NCI-H187 treated with DMSO at 0.1 percent for 48 hours (cell line): ENCODE data around the gene PKP1.

Source experiments
- DNase-seq: peaks from one replicate; lab custom pipeline; 2025; lab: John Stamatoyannopoulos, UW

Gene PKP1

DNA sequence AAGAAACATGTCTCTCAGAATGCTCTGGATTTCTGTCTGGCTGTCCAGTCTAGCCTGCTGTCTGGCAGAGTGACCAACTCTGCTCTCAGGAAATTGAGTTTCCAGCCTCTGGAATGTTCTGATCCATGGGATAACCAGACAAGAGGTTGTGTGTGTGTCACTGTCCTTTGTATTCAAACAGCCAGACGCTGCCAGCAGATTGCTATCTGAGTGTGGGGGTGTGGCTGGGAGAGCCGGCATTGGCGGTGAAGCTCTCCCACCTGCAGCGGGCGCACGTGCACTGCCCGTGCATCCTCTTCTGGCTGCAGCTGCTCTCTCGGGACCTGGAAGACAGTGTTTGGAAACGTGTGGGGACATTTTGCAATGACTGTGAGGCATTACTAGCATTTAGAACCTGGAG lies 26.1 kb downstream of the PKP1 start:
- no peak for DNase-seq

GRCh38 chr1:201310251-201310985 lies 27.1 kb downstream of the PKP1 start:
- no peak for DNase-seq

GRCh38 chr1:201310986-201311355 lies 27.7 kb downstream of the PKP1 start:
- DNase-seq = no peak

GRCh38 chr1:201311356-201312011 lies 28.2 kb downstream of the PKP1 start:
- no peak for DNase-seq

GRCh38 chr1:201312298-201312697 lies 29.0 kb downstream of the PKP1 start:
- DNase-seq = no peak

DNA sequence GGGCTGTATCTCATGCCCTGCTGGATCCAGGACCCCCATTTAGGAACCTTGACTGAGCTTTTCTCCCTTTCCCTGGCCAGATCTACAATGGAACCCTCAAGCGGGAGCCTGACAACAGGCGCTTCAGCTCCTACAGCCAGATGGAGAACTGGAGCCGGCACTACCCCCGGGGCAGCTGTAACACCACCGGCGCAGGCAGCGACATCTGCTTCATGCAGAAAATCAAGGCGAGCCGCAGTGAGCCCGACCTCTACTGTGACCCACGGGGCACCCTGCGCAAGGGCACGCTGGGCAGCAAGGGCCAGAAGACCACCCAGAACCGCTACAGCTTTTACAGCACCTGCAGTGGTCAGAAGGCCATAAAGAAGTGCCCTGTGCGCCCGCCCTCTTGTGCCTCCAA lies 29.8 kb downstream of the PKP1 start:
- DNase-seq = no peak

- no peak for DNase-seq
These were observed 33.2 kb downstream of the PKP1 start for GRCh38 chr1:201316556-201316955.

DNA sequence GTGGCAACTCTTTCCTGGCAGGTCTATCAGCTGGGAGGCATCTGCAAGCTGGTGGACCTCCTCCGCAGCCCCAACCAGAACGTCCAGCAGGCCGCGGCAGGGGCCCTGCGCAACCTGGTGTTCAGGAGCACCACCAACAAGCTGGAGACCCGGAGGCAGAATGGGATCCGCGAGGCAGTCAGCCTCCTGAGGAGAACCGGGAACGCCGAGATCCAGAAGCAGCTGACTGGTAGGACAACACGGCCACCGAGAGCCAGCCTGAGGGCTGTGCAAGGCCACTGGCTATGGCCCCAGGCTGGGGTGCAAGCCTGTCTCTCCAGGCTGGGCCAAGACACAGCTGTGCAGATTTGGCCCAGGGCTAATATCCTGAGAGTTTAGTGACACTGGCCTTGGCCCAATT lies 34.2 kb downstream of the PKP1 start:
- no peak for DNase-seq

DNA sequence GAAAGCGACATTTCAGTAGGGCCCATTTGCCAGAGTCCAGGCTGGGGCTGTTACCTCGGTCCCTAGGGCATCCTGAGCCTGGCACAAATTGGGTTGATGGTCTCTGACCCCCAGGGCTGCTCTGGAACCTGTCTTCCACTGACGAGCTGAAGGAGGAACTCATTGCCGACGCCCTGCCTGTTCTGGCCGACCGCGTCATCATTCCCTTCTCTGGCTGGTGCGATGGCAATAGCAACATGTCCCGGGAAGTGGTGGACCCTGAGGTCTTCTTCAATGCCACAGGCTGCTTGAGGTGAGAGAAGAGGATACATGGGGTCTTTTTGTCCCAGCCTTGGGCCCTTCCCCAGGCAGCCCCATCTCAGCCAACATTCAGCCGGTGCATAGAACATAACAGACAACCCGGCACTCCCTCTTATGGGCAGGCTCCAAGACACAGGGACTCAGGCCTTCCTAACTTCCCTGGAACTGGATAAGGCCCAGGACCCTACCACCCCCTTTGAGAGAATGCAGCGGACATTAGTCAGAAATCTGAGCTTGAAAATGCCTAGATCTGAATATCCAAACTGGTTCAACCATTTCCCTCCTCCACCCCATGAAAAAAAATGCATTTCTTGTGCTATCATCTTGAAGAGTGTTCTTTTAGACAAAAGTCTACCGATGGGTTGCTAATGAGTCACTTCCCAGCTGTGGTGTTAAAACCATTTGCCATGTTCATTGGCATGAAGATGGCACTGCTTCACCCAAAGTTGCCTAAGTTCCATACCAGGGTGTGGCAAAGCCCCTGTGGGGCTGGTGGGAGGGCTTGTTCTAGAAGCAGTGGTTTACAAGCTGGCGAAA lies 35.4 kb downstream of the PKP1 start:
- no peak for DNase-seq

DNA sequence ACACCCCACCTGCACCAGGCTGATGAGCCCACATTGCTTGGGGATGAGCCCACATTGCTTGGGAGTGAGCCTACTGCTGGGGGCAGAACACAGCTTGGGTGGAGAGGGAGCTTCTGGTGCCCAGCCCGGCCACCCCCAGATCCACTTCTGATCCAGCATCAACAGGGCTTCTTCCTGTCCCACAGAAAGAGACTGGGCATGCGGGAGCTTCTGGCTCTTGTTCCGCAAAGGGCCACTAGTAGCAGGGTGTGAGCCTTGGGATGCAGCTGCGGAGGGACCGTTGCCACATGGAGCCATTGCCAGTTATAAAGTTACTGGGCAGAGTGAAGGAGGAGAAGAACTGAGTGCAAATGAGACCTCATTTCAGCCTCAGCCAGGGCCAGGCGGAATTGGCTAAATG lies 36.3 kb downstream of the PKP1 start:
- DNase-seq = no peak

GRCh38 chr1:201320168-201320788 lies 37.0 kb downstream of the PKP1 start:
- no peak for DNase-seq

DNA sequence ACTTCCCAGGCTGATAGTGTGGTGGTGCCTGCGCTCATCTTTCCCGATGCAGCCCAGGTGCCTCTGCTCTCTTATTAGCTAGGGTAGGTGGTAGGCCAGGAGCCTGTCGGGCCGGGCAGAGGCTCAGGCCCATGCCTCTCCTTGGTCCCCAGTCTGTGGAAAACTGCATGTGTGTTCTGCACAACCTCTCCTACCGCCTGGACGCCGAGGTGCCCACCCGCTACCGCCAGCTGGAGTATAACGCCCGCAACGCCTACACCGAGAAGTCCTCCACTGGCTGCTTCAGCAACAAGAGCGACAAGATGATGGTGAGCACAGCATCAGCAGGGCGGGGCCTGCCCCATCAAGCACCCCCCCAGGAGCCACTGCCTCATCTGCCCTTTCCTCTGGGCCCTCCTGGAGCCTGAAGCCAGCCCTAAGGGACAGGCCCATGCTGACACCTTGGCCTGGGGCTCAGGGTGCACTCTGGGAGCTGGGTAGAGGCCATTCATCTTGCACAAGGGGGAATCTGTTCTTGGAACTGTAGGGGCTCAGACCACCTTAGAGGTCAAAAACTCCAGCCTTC lies 38.6 kb downstream of the PKP1 start:
- DNase-seq = no peak

- no peak for DNase-seq
These were observed 39.6 kb downstream of the PKP1 start for GRCh38 chr1:201322653-201323510.

DNA sequence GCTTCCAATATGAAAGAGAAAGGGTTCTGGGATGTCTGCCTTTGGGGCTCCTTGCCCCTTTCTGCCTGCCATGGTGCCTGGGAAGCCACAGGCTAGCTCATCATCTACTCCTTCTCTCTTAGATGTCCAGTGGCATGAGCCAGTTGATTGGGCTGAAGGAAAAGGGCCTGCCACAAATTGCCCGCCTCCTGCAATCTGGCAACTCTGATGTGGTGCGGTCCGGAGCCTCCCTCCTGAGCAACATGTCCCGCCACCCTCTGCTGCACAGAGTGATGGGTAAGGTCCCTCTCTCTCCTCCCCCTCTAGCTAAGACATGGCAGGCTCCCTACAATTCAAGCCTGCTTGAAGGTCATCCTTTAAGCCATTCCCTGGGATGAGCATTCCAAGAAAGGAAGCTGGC lies 41.0 kb downstream of the PKP1 start:
- DNase-seq = no peak

DNA sequence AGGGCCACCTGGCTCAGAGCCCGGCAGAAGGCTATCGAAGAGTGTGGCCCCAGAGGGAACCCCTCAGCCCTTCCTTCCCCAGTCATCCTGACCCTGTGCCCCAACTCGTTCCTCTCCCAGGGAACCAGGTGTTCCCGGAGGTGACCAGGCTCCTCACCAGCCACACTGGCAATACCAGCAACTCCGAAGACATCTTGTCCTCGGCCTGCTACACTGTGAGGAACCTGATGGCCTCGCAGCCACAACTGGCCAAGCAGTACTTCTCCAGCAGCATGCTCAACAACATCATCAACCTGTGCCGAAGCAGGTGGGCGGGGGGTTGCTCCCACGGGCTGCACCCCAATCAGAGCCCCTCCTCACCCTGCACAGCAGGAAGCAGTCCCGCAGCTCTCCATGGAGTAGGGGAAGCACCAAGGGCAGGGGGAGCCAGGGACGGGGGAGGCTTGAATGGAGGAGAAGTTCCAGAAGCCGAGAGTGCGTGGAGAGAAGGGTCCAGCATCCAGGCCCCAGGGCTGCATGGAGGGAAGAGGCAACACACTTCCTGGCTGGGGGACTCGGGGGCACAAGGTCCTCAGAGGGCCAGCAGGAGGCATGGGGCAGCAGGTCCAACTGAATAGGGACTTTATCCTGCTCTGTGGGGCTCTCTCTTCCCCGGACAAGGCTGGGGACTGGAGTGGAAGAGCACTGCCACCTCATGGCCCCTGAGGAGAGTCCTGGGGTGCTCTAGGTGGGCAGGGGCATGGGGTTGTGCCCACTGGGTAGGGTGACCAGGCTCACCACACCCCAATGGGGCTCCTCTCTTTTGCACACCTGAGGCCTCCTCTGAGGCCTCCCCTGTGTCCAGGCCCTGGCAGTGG lies 41.7 kb downstream of the PKP1 start:
- DNase-seq = no peak

GRCh38 chr1:201325678-201326060 lies 42.4 kb downstream of the PKP1 start:
- DNase-seq = no peak

- DNase-seq = no peak
These were observed 43.4 kb downstream of the PKP1 start for GRCh38 chr1:201326710-201327109.

DNA sequence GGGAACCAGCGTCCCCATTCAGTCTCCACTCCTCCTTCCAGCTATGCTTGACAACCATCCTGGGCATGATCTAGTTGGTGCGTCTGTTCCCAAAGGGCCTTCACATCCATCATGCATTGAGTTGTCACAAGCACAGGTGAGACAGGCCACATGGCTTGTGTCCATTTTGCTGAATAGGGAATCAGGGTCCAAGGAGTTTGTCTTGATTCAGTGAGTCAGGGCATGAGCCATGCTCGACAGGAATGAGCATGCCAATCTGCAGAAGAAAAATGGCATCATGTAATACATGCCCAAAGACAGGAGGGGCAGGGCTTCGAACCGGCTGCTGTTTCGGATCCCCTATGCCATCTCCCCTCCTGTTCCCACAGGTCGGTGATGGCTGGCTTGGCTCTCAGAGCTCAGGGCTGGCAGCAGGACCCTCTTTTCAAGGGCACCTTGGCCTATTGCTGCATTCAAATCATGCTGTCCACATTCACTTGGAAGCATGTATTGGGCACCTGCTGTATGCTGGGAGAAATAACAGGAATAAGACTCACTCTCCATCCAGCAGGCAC lies 44.5 kb downstream of the PKP1 start:
- DNase-seq = no peak

DNA sequence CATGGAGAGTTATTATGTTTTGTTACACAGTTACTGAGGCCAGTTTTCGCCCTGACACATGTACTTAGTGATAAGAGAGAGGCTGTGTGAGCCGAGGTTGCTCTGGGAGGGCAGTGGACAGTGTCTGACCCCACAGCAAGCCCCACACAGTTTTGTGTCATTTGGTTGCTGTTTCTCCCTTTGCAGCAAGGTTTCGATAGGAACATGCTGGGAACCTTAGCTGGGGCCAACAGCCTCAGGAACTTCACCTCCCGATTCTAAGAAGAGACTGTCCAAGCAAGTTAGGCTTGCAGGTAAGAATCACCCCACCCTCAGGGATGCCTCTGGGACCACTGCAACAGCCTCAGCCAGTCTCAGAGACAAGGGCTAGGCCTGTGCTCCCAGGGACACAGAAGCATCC lies 45.3 kb downstream of the PKP1 start:
- DNase-seq = no peak

GRCh38 chr1:201329286-201329685 lies 46.0 kb downstream of the PKP1 start:
- no peak for DNase-seq
